BE2C (cell line): ENCODE results near the gene HHAT.

Source experiments
- DNase-seq: peaks from one replicate; pipeline ENCODE4 v3.0.0-alpha.2; 2020
- H3K27me3 ChIP-seq: fragments of 250-450 bp; sonication (Bioruptor Pico); 2 replicates; pipeline ENCODE4 v1.5.1; 2020; ENCODE audit warnings: mild to moderate bottlenecking
- H3K36me3 ChIP-seq: fragments of 250-450 bp; sonication (Bioruptor Pico); 2 replicates; pipeline ENCODE4 v1.5.1; 2020; ENCODE audit warnings: mild to moderate bottlenecking
- H3K4me1 ChIP-seq: fragments of 250-450 bp; sonication (Bioruptor Pico); 2 replicates; pipeline ENCODE4 v1.5.1; 2020
- H3K4me3 ChIP-seq: 2 replicates; pipeline ENCODE4 v1.5.1; 2011; ENCODE audit warnings: low read depth, low read length
- H3K9me3 ChIP-seq: fragments of 250-450 bp; sonication (Bioruptor Pico); 2 replicates; pipeline ENCODE4 v1.5.1; 2020
- TF ChIP-seq, protein P1 (sequence below): IDR thresholded peaks from 2 replicates; pipeline ENCODE4 v1.5.1; 2012; ENCODE audit warnings: mild to moderate bottlenecking, low read depth, low read length

HHAT gene

DNA sequence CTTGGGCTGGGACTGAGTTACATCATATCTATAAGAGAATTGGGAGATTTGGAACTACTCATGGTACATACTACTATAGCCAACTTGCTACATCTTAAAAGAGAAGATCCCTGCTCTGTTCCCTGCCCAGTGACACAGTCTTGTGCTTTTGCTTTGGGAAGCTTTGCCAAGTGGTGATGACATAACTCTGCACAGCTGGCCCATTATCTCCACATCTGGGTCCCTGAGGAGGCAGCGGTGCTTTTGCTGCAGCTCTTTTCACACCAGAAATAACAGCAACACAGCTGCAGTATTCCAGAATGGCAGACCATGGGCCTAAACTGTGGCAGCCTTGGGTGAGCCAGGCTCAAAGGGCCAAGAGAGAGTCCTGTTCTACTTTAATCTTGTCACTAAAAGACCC is 296.0 kb downstream of the HHAT start:
- Histone ChIP-seq H3K4me1 (no peaks in the 10 kb centered on the region; the same call in 1 of the 2 replicates), H3K36me3 (no peaks in the 10 kb centered on the region), H3K9me3 (no peaks in the 10 kb centered on the region), H3K4me3 (no peak overlapping the region), H3K27me3 (no peaks in the 10 kb centered on the region)
- peak; percentile 51 for DNase-seq
- TF ChIP-seq, protein P1, sequence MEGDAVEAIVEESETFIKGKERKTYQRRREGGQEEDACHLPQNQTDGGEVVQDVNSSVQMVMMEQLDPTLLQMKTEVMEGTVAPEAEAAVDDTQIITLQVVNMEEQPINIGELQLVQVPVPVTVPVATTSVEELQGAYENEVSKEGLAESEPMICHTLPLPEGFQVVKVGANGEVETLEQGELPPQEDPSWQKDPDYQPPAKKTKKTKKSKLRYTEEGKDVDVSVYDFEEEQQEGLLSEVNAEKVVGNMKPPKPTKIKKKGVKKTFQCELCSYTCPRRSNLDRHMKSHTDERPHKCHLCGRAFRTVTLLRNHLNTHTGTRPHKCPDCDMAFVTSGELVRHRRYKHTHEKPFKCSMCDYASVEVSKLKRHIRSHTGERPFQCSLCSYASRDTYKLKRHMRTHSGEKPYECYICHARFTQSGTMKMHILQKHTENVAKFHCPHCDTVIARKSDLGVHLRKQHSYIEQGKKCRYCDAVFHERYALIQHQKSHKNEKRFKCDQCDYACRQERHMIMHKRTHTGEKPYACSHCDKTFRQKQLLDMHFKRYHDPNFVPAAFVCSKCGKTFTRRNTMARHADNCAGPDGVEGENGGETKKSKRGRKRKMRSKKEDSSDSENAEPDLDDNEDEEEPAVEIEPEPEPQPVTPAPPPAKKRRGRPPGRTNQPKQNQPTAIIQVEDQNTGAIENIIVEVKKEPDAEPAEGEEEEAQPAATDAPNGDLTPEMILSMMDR, result no peak

DNA sequence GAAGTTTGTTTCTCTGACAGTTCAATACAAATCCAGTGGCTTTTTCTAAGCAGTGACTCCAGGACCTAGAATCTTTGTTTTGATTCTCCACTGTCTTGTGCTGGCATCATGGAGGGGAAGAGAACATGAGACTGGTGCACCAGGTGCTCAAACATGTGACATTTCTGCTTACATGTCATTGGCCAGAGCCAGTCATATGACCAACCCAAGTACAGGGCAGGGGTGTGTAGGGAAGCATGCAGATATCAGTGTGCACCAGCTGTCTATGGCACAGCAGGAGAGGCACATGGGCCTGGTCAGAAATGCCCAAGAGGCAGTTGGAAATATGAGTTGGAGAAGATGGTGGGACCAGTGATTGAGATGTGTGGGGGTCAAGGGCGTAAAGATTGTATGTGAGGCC is 297.0 kb downstream of the HHAT start:
- Histone ChIP-seq H3K9me3 (no peaks in the 10 kb centered on the region), H3K27me3 (no peaks in the 10 kb centered on the region), H3K4me1 (no peaks in the 10 kb centered on the region; the same call in 1 of the 2 replicates), H3K4me3 (no peak overlapping the region), H3K36me3 (no peaks in the 10 kb centered on the region)
- DNase-seq, result no peak
- TF ChIP-seq, protein P1, result no peak

DNA sequence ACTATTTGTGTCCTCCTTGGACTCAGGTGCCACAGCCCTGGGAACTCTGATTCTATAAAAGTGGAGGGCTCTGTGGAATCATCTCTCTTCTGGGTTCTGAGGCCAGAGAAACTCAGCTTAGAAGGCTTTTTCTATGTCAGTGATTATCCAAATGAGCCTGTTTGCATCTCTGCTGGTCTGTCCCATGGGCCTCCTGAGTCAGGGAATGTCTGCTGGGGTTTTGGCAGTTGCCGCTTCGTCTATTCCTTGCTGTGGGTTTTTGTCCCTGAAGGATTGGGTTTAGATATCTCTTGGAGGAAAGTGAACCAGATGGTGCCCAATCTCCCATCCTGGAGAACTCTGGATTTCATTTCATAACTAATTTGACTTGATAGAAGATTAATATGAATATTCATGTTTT is 297.6 kb downstream of the HHAT start:
- no peak overlapping the region for H3K4me3 ChIP-seq
- H3K9me3 ChIP-seq, result no peaks in the 10 kb centered on the region
- H3K4me1 ChIP-seq, result no peaks in the 10 kb centered on the region; the same call in 1 of the 2 replicates
- TF ChIP-seq, protein P1, result no peak
- DNase-seq, result no peak
- H3K27me3 ChIP-seq, result no peaks in the 10 kb centered on the region
- H3K36me3 ChIP-seq, result no peaks in the 10 kb centered on the region

DNA sequence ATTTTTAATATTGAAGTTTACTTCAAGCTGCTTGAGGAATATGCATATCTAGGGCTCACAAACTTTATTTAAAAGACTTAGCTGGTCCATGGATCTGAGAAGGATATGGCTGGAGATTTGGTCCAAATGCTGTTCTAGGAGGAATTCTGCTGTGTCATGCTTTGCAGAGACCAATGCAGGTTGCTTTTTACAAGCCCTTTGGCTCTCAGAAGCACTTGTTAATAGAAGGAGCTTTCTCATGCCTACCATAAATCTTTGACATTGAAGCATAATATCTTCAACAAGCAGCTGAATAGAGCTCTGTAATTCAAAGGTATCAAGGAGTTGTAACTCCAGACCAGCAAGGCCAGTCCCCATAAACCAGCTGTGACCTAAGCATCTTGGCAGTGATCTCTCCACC is 299.1 kb downstream of the HHAT start:
- no peaks in the 10 kb centered on the region for H3K36me3 ChIP-seq
- no peaks in the 10 kb centered on the region for H3K27me3 ChIP-seq
- no peaks in the 10 kb centered on the region for H3K4me1 ChIP-seq
- no peak for DNase-seq
- no peak overlapping the region for H3K4me3 ChIP-seq
- no peaks in the 10 kb centered on the region for H3K9me3 ChIP-seq
- TF ChIP-seq, protein P1, result no peak

DNA sequence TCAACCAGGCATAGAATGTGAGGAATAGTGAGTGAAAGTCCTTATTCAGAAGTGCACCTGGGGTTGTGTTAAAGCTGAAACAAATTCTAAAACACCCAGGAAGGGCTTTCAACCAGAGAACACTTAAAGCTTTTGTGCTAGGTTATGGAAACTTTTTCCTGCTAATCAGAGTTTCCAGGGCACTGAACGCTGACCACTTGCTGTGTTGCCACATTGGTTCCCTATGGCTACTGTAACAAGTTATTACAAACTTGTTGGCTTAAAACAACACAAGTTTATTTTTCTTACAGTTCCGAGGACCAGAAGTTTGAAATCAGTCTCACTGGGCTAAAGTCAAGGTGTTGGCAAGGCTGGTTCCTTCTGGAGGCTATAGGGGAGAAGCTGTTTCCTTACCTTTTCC is 300.6 kb downstream of the HHAT start:
- DNase-seq, result no peak
- Histone ChIP-seq H3K27me3 (no peaks in the 10 kb centered on the region), H3K4me1 (peaks cover 2% of the 10 kb centered on the region; the same call in 1 of the 2 replicates), H3K9me3 (no peaks in the 10 kb centered on the region), H3K36me3 (no peaks in the 10 kb centered on the region), H3K4me3 (no peak overlapping the region)
- TF ChIP-seq, protein P1, result no peak

DNA sequence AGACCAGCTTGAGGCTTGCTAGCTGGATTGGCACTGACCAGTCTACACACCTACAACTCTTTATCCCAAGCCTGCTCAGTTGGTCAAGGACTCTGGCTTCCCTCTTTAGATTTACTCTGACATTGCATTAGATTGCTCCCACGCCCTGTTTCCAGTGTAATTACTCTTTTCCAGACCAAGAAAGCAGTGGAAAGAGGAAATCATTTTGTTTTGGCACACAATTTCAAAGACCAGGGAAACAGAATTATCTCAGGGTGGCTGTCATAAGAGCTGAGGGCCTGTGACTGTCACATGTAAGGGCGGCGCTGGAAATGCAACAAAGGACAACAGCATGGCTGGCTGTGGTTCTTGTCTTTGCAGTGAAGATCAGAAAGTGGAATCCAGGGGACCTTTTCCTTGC is 302.7 kb downstream of the HHAT start:
- H3K4me3 ChIP-seq, result no peak overlapping the region
- no peaks in the 10 kb centered on the region for H3K36me3 ChIP-seq
- H3K4me1 ChIP-seq, result peaks cover 3% of the 10 kb centered on the region; the same call in 1 of the 2 replicates
- H3K9me3 ChIP-seq, result no peaks in the 10 kb centered on the region
- TF ChIP-seq, protein P1, result no peak
- H3K27me3 ChIP-seq, result no peaks in the 10 kb centered on the region
- no peak for DNase-seq
